GM21526 (cell line): Measurements from ENCODE around the gene HDAC7.

Experiments used
- ATAC-seq: cut with Tn5 transposase; IDR thresholded peaks from one replicate; pipeline ENCODE4 v1.9.1; 2021; ENCODE audit warnings: moderate library complexity; ENCODE audit not compliant: unreplicated experiment, low FRiP score

The HDAC7 gene

DNA sequence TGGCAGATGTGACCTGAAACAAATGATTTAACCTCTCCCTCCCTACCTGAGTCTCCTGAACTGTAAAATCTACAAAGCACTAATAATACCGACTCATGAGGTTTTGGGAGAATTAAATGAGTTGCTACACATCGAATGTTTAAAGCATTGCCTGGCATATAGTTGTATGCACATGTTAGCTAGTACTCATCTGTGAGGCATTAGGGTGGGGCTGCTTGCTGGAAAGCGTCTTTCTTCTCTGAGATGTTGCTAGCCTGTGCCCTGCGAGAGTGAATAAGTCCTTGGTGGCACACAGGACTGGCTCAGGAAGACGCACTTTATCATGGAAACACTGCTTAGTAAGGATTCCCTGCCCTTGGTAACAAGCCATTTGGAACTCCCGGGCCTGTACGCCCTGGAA, 67.2 kb downstream of the HDAC7 start:
- no peak for ATAC-seq

DNA sequence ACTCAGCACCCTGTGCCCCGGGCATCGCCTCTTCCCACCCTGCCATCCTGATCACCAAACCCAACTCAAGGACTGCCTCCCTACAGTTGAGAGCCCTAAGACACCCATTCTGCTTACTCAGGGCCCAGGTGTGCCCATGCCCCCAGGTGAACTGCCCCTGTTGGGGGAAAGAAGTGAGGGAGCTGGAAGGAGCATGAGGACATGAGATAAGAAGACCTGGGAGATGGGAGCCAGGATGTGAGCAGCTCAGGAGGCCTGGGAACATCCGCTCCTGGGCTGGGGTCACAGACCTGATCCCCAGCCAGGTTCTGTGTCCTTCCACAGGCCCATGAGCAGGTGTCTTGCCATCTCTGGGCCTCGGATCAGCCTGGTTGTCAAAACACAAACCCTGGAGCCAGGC, 67.6 kb downstream of the HDAC7 start:
- ATAC-seq: no peak

GRCh38 chr12:47751561-47751960, 68.1 kb downstream of the HDAC7 start:
- ATAC-seq: no peak

GRCh38 chr12:47750916-47751470, 68.7 kb downstream of the HDAC7 start:
- ATAC-seq: no peak

DNA sequence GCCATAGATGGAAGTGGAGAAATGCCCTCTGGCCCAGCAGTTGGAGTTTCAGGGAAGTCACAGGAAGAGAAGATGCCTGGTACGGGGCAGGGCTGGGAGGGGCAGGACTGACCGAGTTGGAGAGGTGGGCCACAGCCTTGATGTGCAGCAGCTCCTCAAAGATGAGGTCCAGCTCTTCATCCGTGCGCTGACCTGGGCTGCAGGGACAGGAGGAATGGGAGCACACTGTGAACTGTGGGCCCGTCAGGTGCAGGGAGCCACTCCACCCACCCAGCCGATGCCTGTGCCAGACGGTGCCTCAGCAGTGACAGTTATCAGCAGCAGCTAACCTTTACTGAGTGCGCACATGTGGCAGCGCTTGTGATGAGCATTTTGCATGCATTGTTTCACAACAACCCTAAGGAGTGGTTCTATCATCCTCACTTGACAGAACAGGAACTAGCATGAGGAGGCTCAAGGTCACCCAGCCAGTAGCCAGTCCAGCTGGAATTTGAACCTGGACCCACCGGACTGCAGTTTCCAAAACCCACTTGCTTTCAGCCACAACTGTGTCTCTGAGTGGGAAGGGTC, 69.4 kb downstream of the HDAC7 start:
- no peak for ATAC-seq

- ATAC-seq: no peak
Observed at GRCh38 chr12:47748899-47749298, 70.8 kb downstream of the HDAC7 start.

- no peak for ATAC-seq
Observed at GRCh38 chr12:47748507-47748828, 71.2 kb downstream of the HDAC7 start.

- ATAC-seq: no peak
Observed at GRCh38 chr12:47747596-47748506, 71.9 kb downstream of the HDAC7 start.

DNA sequence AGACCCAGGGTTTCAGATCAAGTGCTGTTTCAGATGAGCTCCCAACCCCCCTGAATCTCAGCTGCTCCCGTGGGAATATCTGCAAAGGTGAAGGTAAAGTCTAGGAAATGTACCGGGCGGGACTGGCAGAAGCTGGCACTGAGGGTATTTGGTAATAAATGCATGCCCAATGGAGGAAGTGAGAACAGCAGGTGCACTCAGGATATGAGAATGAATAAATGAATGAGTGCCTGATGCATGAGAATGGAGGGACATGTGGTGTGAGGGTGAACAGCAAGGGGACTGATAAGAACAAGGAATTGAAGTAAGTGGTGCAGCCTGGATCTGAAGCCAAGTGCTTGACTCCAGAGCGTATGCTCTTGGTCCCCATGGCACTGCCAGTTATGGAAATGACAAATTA, 72.6 kb downstream of the HDAC7 start:
- ATAC-seq: no peak

DNA sequence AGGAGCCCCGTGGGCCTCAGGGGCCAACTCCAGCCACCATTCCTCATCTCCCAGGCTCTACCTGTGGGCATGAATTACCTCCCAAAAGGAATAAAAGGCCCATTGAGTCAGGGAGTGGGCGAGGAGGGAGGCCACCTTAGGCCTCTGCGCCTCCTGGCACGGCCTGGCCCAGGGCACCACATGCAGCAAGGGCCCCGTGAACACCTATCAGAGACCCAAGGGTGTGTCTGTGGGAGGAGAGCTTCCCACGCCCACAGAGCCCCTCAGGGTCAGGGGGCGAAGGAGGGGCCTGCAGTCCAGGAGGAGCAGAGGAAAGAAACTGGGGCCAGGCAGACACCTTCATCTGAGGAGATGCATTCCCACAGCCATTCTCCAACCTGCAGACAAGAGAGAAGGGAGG, 73.2 kb downstream of the HDAC7 start:
- no peak for ATAC-seq

- no peak for ATAC-seq
Observed at GRCh38 chr12:47746073-47746472, 73.6 kb downstream of the HDAC7 start.

GRCh38 chr12:47745485-47746041, 74.1 kb downstream of the HDAC7 start:
- no peak for ATAC-seq

DNA sequence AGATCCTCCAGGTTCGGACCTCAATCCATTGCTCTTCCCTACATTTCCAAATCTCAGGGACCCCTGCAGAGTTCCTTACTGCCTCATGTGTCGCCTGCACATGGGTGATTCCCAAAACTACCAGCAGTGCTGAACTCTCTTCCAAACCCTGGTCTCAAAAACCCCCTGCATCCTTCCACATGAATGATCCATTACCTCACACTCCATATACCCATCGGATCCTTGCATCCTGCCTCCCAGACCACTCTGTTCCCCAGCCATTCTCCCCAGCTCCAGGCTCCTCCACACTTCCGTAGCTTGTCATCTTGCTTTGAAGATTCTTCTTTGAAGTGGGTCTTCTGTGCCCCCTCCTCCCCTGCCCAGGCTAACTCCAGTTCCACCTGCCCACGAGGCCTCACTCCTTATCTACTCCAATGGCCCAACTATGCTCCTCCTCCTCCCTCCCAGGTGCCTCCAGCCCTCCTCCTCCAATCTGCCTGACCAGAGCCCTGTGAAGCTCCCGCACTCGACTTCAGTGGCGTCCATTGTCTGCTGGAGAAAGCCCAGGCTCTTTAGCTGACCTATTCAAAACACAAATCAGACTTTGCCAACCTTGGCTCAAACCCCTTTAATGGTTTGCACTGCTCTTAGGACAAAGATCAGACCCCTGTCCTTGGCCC, 74.8 kb downstream of the HDAC7 start:
- ATAC-seq: no peak

- no peak for ATAC-seq
Observed at GRCh38 chr12:47744005-47744651, 75.6 kb downstream of the HDAC7 start.

DNA sequence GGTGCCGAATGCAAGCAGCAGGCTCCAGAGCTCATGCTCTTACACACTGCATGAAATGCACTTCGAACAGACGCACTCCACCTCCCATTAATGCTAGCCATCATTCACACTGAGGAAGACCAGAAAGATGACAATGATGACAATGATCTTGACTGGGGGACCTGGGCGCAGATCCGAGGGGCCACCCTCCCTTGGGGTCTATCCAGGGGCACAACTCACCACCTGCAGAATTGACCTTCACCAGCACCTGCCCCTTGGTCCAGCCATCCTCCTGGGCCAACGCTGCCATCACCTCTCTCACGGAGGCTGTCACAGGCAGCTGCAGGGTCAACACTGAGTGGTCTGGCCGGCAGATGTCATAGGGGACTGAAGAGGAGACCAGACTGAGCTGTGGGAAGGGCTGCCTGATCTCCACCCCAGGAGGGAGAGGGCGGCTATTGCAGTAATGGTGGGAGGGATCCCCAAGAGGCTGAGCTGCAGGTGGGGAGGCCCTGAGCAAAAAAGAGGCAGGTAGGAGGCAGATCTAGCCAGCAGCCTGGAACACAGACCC, 76.3 kb downstream of the HDAC7 start:
- ATAC-seq: no peak

GRCh38 chr12:47742253-47742825, 77.4 kb downstream of the HDAC7 start:
- ATAC-seq: no peak

DNA sequence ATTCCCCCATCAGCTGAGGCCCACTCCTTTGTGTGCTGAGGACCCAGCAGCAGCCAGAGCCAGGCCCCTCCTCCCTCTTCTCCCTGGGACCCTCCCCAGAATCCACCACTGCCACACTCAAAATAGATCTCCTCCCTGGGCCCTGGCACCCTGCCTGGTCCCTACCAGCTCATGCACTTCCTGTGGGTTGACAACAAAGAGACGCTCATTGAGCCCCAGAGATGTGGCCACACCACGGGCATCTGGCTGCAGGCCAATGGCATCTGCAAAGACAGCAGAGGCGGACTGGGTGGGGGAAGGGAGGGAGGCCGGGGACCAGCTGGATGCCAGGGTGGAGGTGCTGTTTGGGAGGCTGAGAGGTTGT, 78.4 kb downstream of the HDAC7 start:
- no peak for ATAC-seq

- ATAC-seq: no peak
Observed at GRCh38 chr12:47740606-47741339, 78.9 kb downstream of the HDAC7 start.

- peak; percentile 44 for ATAC-seq
Observed at GRCh38 chr12:47739979-47740378, 79.7 kb downstream of the HDAC7 start.
